ENCODE measurements around the gene STEEP1.
"Not testable (repeated sequence)": the region's sequence is repeated elsewhere in the genome, so short reads cannot be mapped to it uniquely, and the experiment has no call there.

The STEEP1 gene

DNA sequence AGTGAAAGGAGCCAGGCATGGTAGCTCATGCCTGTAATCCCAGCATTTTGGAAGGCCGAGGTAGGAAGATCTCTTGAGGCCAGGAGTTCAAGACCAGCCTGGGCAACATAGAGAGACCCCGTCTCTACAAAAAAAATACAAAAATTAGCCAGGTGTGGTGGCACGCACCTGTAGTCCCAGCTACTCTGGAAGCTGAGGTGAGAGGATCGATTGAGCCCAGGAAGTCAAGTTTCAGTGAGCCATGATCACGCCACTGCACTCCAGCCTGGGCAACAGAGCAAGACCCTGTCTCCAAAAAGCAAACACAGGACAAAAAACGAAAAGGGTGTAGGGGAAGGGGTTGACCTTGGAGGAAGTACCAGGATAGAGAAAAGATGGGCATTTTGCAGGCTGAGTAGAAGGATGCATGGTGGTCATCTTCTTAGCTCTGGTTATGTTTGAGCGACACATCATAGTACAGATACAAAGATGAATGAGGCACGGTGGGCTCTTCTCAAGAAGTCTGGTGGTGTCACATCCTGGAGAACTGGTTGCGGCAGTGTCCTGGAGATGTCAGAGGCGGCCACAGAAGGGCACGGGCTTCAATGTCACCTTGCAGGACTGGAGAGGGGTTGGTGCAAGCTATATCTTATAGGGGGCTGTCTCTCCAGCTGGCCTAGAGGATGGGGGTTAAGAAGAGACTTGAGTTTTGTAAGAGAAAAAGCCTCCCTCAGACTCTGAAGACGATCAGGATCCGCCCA is 65.0 kb downstream of the STEEP1 start:
- H3K9me3 ChIP-seq (replicated peaks; ENCODE audit: low read length): no peaks in the 10 kb centered on the region
- no peak overlapping the region for H3K9ac ChIP-seq (ENCODE audit: low read depth, low read length)
- no peak overlapping the region for H3K4me2 ChIP-seq (ENCODE audit: low read length)
- no peaks in the 10 kb centered on the region for H3K36me3 ChIP-seq (ENCODE audit: insufficient read depth, low read length)
- H3K4me1 ChIP-seq (ENCODE audit: control insufficient read depth, insufficient read depth, low read length): peaks cover 17% of the 10 kb centered on the region
- no peak overlapping the region for H3K4me3 ChIP-seq (ENCODE audit: low read length)
- H3K27me3 ChIP-seq (ENCODE audit: control insufficient read depth, insufficient read depth, low read length): no peaks in the 10 kb centered on the region

DNA sequence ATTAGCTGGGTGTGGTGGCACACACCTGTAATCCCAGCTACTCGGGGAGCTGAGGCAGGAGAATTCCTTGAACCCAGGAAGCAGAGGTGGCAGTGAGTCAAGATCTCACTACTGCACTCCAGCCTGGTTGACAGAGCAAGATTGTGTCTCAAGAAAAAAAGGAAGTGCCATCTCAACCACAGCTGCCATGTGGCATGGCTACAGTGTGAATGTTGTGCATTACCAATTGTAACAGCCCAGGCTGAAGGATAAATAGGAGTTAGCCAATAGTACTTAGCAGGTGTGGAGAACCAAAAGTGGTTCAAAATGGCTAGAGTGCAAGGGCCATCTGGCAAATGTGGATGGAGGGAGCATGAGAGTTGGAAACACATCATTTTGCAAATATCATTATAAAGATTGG is 68.0 kb downstream of the STEEP1 start:
- peaks cover 2% of the 10 kb centered on the region for H3K4me1 ChIP-seq (ENCODE audit: control insufficient read depth, insufficient read depth, low read length)
- H3K4me3 ChIP-seq (ENCODE audit: low read length): no peak overlapping the region
- H3K36me3 ChIP-seq (ENCODE audit: insufficient read depth, low read length): no peaks in the 10 kb centered on the region
- no peaks in the 10 kb centered on the region for H3K9me3 ChIP-seq (replicated peaks; ENCODE audit: low read length)
- no peaks in the 10 kb centered on the region for H3K27me3 ChIP-seq (ENCODE audit: control insufficient read depth, insufficient read depth, low read length)
- no peak overlapping the region for H3K9ac ChIP-seq (ENCODE audit: low read depth, low read length)
- H3K4me2 ChIP-seq (ENCODE audit: low read length): no peak overlapping the region

DNA sequence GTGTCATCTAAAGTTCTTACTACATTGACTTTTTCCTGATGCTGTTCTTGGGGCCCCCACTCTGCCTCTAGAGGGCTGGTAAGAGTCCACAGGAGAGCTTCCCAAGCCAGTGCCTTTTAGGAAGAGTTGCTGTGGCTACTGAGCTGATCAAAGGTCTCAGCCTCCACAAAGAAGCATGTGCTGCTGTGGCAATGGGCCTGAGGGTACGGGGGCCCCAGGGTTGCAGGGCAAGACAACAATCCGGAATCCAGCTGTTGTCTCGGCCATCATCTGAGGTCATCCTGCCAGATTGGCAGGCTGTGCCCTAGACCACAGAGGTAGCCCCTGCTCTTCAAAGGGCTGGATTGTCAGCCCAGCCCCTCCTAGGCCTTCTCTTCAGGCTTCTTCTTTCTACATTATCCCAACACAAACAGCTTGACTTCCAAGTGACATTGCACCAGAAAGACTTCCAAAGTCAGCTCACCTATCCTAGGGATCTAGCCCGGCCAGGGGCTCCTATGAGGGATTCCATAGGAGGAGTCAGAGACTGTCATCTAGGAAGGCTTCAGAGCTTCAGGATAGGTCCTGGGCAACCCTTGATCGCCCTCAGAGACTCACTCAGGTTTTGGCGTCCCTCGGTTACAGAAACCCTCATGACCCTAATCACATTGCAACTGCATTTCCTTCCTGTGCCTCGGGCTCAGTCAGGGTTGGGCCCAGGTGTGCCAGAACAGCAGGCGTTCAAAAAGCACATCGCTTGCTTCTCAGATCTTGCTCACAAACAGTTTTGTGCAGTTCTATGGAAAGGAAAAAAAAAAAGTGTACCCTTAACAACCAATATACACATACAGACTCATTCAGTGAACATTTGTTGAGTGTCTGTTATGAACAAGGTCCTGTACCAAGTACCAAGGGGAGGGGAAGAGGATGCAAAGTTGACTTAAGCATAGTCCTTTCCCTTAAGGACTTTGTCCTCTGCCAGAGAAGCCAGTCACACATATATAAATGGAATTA is 69.2 kb downstream of the STEEP1 start:
- H3K36me3 ChIP-seq (ENCODE audit: insufficient read depth, low read length): no peaks in the 10 kb centered on the region
- H3K9ac ChIP-seq (ENCODE audit: low read depth, low read length): no peak overlapping the region
- no peak overlapping the region for H3K4me3 ChIP-seq (ENCODE audit: low read length)
- H3K27me3 ChIP-seq (ENCODE audit: control insufficient read depth, insufficient read depth, low read length): no peaks in the 10 kb centered on the region
- H3K9me3 ChIP-seq (replicated peaks; ENCODE audit: low read length): no peaks in the 10 kb centered on the region
- H3K4me1 ChIP-seq (ENCODE audit: control insufficient read depth, insufficient read depth, low read length): no peaks in the 10 kb centered on the region
- H3K4me2 ChIP-seq (ENCODE audit: low read length): no peak overlapping the region

DNA sequence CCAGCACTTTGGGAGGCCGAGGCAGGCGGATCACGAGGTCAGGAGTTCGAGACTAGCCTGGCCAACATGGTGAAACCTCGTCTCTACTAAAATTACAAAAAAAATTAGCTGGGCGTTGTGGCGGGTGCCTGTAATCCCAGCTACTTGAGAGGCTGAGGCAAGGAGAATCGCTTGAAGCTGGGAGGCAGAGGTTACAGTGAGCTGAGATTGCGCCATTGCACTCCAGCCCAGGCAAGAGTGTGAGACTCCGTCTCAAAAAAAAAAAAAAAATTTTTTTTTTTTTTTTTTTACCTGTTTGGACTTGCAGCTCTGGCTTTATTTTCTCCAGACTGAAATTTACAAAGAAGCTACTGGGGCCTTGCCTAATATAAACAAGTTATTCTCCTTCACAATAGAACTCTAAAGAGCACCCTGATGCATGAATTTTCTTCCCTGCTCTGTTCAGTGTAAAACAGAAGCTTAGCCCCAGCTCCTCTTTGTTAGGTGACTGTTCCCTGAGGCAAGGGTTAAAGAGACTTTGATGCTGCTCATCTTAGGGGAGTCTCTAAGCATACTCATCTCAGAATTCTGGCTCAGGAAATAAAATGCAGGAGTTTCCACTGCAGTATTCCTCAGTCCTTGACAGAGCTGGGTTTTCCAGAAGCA is 71.2 kb downstream of the STEEP1 start:
- H3K9ac ChIP-seq (ENCODE audit: low read depth, low read length); H3K4me1 ChIP-seq (ENCODE audit: control insufficient read depth, insufficient read depth, low read length); H3K9me3 ChIP-seq (replicated peaks; ENCODE audit: low read length); H3K36me3 ChIP-seq (ENCODE audit: insufficient read depth, low read length); H3K4me3 ChIP-seq (ENCODE audit: low read length); H3K27me3 ChIP-seq (ENCODE audit: control insufficient read depth, insufficient read depth, low read length); H3K4me2 ChIP-seq (ENCODE audit: low read length): not testable (repeated sequence)

DNA sequence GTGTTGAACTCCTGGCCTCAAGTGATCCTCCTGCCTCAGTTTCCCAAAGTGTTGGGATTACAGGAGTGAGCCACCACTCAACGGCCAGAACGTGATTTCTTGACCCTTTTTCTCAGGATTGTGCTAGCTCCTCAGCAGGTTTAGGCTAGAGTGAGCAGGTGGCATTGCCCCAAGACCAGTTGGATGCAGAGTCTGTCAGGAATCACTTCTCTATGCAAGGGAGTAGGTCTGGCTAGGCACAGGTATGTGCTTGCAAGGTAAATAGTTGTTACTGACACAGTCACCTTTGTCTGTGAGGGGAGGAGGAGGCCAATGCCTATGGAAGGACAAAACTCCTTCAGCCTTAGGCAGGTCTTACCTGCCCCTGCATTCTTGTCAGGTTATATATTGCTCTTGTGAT is 72.7 kb downstream of the STEEP1 start:
- Histone ChIP-seq H3K4me2 (ENCODE audit: low read length) (no peak overlapping the region), H3K9me3 (replicated peaks; ENCODE audit: low read length) (no peaks in the 10 kb centered on the region), H3K4me1 (ENCODE audit: control insufficient read depth, insufficient read depth, low read length) (no peaks in the 10 kb centered on the region), H3K36me3 (ENCODE audit: insufficient read depth, low read length) (no peaks in the 10 kb centered on the region), H3K9ac (ENCODE audit: low read depth, low read length) (no peak overlapping the region), H3K27me3 (ENCODE audit: control insufficient read depth, insufficient read depth, low read length) (no peaks in the 10 kb centered on the region), H3K4me3 (ENCODE audit: low read length) (no peak overlapping the region)

DNA sequence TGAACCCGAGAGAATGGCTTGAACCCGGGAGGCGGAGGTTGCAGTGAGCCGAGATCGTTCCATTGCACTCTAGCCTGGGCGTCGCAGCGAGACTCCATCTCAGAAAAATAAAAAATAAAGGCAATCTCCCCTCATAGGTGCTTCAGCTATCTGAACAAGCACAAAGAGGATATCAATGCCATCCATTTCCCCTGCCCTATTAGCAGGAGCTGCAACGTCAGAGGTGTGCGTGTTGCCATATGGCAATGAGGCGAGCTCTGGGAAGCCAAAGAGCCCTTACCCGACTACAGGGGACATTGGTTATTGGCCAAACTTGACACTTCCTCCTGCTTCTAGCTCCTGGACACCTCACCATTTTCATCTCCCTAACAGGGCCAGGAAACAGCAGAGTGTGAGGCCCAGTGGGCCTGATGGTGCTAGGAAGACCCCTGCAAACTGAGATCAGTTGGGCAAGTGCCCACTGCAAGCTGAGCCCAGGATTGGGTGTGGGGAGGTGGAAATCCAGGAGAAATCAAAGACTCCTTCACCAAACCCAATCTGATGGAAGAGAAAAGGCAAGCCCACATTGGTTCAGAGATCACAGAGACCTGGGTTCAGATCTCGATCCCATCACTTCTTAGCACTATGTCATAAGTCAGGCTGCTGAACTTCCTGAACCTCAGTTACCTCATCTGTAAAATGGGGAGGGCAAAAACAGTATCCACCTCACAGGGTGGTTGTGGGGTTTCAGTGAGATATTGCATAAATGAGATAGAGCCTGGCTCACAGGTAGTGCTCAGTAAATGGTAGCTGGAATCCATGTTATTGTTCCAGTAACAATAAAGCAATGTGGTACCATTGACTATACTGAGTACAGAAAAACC is 75.8 kb downstream of the STEEP1 start:
- no peaks in the 10 kb centered on the region for H3K36me3 ChIP-seq (ENCODE audit: insufficient read depth, low read length)
- H3K9me3 ChIP-seq (replicated peaks; ENCODE audit: low read length): no peaks in the 10 kb centered on the region
- no peak overlapping the region for H3K9ac ChIP-seq (ENCODE audit: low read depth, low read length)
- H3K4me3 ChIP-seq (ENCODE audit: low read length): no peak overlapping the region
- H3K4me2 ChIP-seq (ENCODE audit: low read length): no peak overlapping the region
- H3K4me1 ChIP-seq (ENCODE audit: control insufficient read depth, insufficient read depth, low read length): no peaks in the 10 kb centered on the region
- H3K27me3 ChIP-seq (ENCODE audit: control insufficient read depth, insufficient read depth, low read length): no peaks in the 10 kb centered on the region

DNA sequence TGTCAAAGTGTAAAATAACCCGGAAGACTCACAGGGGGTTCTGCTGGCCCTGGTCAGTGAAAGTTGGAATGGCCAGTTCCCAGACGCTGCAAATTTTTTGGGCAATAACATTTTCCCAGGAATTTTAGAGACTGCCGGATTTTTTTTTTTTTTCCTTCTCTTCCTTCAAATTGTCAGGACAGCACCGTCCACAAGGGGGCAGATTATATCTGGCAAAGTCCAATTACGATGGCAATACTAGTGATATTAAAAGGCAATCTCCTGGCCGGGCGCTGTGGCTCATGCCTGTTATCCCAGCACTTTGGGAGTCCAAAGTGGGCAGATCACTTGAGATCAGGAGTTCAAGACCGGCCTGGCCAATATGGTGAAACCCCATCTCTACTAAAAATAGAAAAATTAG is 76.5 kb downstream of the STEEP1 start:
- Histone ChIP-seq H3K4me1 (ENCODE audit: control insufficient read depth, insufficient read depth, low read length) (no peaks in the 10 kb centered on the region), H3K9me3 (replicated peaks; ENCODE audit: low read length) (no peaks in the 10 kb centered on the region), H3K36me3 (ENCODE audit: insufficient read depth, low read length) (no peaks in the 10 kb centered on the region), H3K4me2 (ENCODE audit: low read length) (no peak overlapping the region), H3K4me3 (ENCODE audit: low read length) (no peak overlapping the region), H3K27me3 (ENCODE audit: control insufficient read depth, insufficient read depth, low read length) (no peaks in the 10 kb centered on the region), H3K9ac (ENCODE audit: low read depth, low read length) (no peak overlapping the region)

Measured in skeletal muscle satellite cell (primary cell).